Measurements from ENCODE around the gene THAP10. TPM values are rescaled to one million over a fixed set of nuclear protein-coding genes. Genes with fewer than 3 reads are reported as not detected.

THAP10 gene
- polyA plus RNA-seq, 1 of the 3 experiments (the other 2 are of a cell fraction) = 3.2 TPM

GRCh38 chr15:70833861-70834765 lies 58.1 kb downstream of the THAP10 start (continued):
- TF ChIP-seq SIN3A (IDR thresholded peaks at IDR 0.05; ENCODE audit: borderline replicate concordance, low read depth, low read length) = no peak
- no peak for TF ChIP-seq SMC3 (IDR thresholded peaks at IDR 0.05; ENCODE audit: low read depth, low read length)
- TF ChIP-seq NFIC (IDR thresholded peaks at IDR 0.05; ENCODE audit: borderline replicate concordance) = peak; percentile 53; the same call in 1 of the 2 replicates
- TF ChIP-seq, protein P1, sequence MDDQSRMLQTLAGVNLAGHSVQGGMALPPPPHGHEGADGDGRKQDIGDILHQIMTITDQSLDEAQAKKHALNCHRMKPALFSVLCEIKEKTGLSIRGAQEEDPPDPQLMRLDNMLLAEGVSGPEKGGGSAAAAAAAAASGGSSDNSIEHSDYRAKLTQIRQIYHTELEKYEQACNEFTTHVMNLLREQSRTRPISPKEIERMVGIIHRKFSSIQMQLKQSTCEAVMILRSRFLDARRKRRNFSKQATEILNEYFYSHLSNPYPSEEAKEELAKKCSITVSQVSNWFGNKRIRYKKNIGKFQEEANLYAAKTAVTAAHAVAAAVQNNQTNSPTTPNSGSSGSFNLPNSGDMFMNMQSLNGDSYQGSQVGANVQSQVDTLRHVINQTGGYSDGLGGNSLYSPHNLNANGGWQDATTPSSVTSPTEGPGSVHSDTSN (IDR thresholded peaks at IDR 0.05) = peak; percentile 34; the same call in 1 of the 2 replicates
- TF ChIP-seq, protein P2, sequence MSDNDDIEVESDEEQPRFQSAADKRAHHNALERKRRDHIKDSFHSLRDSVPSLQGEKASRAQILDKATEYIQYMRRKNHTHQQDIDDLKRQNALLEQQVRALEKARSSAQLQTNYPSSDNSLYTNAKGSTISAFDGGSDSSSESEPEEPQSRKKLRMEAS (IDR thresholded peaks at IDR 0.05; ENCODE audit: low read depth) = peak; percentile 27; the same call in 1 of the 2 replicates
- TF ChIP-seq, protein P3, sequence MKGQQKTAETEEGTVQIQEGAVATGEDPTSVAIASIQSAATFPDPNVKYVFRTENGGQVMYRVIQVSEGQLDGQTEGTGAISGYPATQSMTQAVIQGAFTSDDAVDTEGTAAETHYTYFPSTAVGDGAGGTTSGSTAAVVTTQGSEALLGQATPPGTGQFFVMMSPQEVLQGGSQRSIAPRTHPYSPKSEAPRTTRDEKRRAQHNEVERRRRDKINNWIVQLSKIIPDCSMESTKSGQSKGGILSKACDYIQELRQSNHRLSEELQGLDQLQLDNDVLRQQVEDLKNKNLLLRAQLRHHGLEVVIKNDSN (IDR thresholded peaks at IDR 0.05; ENCODE audit: borderline replicate concordance, low read depth) = no peak
- peak; percentile 42 for TF ChIP-seq GABPA (IDR thresholded peaks at IDR 0.05; ENCODE audit: low read depth)
- TF ChIP-seq TEAD4 (IDR thresholded peaks at IDR 0.05; ENCODE audit: borderline replicate concordance, insufficient read depth) = peak; percentile 46; the same call in 1 of the 2 replicates
- TF ChIP-seq, protein P4, sequence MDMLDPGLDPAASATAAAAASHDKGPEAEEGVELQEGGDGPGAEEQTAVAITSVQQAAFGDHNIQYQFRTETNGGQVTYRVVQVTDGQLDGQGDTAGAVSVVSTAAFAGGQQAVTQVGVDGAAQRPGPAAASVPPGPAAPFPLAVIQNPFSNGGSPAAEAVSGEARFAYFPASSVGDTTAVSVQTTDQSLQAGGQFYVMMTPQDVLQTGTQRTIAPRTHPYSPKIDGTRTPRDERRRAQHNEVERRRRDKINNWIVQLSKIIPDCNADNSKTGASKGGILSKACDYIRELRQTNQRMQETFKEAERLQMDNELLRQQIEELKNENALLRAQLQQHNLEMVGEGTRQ (IDR thresholded peaks at IDR 0.05; ENCODE audit: borderline replicate concordance, low read depth, low read length) = no peak

- Histone ChIP-seq H3K4me2 (peak overlapping the region; percentile 63), H3K4me3 (ENCODE audit: low read depth in 2 of 2, low read length in 1 of 2) (no peak overlapping the region; a peak in 1 of 4 replicates), H3K36me3 (replicated peaks in 1 of 2; ENCODE audit: control insufficient read depth in 1 of 2, insufficient read depth in 2 of 2, low read length in 1 of 2) (peaks cover 45 to 52% of the 10 kb centered on the region in 2 experiments), H2AFZ (ENCODE audit: low read depth) (peak overlapping the region; percentile 26), H3K4me1 (ENCODE audit: control insufficient read depth in 1 of 2, insufficient read depth in 2 of 2, low read depth in 1 of 2, low read length in 1 of 2) (peaks cover 4 to 23% of the 10 kb centered on the region in 2 experiments), H3F3A (replicated peaks; ENCODE audit: insufficient read depth) (peaks cover 57% of the 10 kb centered on the region), H3K79me2 (ENCODE audit: insufficient read depth) (peaks cover 43% of the 10 kb centered on the region; the same call in 1 of the 2 replicates), H3K27me3 (ENCODE audit: insufficient read depth) (no peaks in the 10 kb centered on the region), H3K9ac (no peak overlapping the region; the same call in 1 of the 2 replicates), H3K27ac (ENCODE audit: low read depth in 2 of 2, low read length in 1 of 2) (peak overlapping the region; percentile 77 to 91; a peak in 3 of 4 replicates), H3K9me3 (no peaks in the 10 kb centered on the region), H3K9me2 (no peaks in the 10 kb centered on the region), H4K20me1 (ENCODE audit: insufficient read depth) (no peaks in the 10 kb centered on the region; the same call in 1 of the 2 replicates)
- ChIA-PET CTCF (interaction anchor here (4.0 to 11.3 kb wide), 2 partner anchors 9 to 41 kb away, joined by 13 to 75 read pairs; no protein-coding TSS in a partner anchor), POLR2A (no interaction called here)
- TF ChIP-seq POLR2AphosphoS5 (IDR thresholded peaks at IDR 0.05; ENCODE audit: low read depth, low read length) (no peak), FOXJ3 (CRISPR knock-in tag; IDR thresholded peaks at IDR 0.05) (no peak), EZH2phosphoT487 (IDR thresholded peaks at IDR 0.05; ENCODE audit: borderline replicate concordance, low read depth) (no peak), JUND (IDR thresholded peaks at IDR 0.05) (no peak), YY1 (IDR thresholded peaks at IDR 0.05; ENCODE audit: low read depth) (no peak), EP300 (IDR thresholded peaks at IDR 0.05; ENCODE audit: borderline replicate concordance in 1 of 2, low read depth in 1 of 2, low read length in 1 of 2) (no peak)
- TF ChIP-seq, protein P4 (IDR thresholded peaks at IDR 0.05; ENCODE audit: borderline replicate concordance, low read depth, low read length) = no peak
- no peak for DNase-seq
- 98% methylated on average over 3 of the region's 3 CpGs for WGBS (ENCODE audit: low lambda C conversion rate)
Observed at GRCh38 chr15:70833422-70833821, 58.8 kb downstream of the THAP10 start.
